CD4-positive, alpha-beta T cell treated with Interleukin-1 beta for 1 hour (primary cell): ENCODE measurements around the gene VWA8.
"Not testable (repeated sequence)": the region's sequence is repeated elsewhere in the genome, so short reads cannot be mapped to it uniquely, and the experiment has no call there.

Source experiments
- DNase-seq, 2 donors: peaks; one replicate each; pipeline ENCODE4 v3.0.0-alpha.2; 2020 to 2022

The VWA8 gene

GRCh38 chr13:41577436-41577835, 383.5 kb downstream of the VWA8 start:
- DNase-seq, result no peak

GRCh38 chr13:41573640-41574039, 387.3 kb downstream of the VWA8 start:
- not testable (repeated sequence) for DNase-seq

- DNase-seq, result not testable (repeated sequence)
Observed at GRCh38 chr13:41571817-41572340, 389.0 kb downstream of the VWA8 start.

DNA sequence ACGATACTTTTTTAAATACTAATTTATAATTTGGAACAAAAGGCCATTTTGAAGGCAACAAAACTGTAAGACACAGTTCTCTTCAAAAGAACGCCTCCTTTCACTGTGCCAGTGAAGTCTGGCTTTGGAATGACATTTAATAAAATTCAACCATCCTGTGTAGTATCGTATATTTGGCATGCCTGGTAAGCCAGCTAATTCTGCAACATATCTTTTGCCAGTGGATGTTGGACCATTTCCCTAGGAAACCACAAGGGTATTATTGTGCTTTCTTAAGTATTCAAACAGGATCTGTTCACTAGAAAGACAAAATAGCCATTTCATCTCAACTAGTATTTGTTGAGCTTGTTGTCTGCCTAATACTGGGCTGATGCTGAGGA, 391.9 kb downstream of the VWA8 start:
- DNase-seq, result no peak

DNA sequence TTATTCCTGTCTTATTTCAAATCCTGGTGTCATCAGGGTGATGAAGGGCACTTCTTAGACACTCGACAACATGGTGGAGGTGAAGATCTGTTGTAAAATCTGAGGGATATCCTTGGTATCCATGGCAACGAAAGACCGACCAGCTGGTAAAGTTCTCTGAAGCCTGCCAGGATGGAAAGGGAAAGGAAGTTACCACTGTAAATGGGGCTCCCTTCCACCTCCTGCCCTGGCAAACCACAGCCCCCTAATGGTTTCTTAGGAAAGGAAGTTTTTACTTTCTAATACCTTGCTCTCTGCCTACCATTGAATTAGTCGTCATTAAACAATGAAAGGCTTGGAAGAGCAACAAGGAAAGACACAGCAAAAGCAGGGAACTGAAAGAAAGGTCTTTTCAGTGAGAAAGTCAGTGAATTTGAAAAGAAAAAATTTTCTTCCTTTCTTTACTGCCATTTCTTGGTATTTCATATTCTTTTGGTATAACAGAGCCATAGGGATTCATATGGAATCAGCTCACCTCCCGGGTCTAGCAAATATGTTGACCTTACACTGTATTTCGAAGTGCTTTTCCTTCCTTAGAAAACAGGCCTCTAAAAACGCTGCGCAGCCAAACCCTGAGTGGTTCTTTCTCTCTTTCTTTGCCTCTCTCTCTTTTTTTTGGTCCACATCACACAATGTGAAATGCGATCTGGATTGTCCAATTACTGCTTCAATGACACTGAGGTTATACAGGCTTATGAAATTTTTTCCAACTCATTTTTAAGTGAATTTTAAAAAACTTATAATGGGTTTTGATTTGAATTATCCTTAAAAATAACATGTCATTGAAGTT, 392.6 kb downstream of the VWA8 start:
- DNase-seq, result no peak

DNA sequence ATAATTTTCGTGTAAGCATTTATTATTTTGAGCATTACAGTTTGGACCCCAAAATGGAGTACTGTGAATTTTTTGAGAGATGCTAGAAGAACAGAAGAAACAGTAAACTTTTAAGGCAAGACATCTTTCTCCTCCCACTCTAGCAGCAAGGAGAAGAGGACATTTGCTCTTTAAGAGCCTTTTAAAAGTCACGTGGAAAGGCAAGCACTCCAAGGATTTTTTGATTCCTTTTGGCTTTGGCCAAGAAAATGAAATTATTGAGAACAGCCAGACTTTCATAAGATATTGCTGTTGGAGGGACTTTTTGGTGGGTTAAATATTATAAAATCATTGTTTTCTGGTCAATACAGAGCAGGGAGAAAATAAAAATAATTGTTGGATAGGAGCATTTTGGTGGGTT, 393.5 kb downstream of the VWA8 start:
- DNase-seq, result no peak

DNA sequence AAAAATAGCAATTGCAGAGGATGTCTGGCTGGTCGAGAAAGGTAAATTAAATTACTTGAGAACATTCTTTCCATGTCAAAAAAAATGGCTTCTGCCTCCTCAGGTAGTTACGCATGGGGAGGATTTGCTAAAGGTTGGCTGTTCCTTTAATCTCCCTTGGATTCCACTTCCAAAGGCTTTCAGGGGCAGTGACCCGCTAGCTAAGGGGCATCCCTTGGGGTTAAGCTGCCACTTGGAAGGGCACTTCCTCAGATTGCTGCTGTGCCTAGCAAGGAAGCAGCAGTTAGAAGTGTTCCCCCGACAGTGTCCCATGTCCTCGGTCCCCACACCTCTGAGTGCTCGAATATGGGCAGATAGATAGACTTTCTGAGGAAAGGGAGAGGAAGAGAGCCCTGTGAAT, 395.1 kb downstream of the VWA8 start:
- no peak for DNase-seq

DNA sequence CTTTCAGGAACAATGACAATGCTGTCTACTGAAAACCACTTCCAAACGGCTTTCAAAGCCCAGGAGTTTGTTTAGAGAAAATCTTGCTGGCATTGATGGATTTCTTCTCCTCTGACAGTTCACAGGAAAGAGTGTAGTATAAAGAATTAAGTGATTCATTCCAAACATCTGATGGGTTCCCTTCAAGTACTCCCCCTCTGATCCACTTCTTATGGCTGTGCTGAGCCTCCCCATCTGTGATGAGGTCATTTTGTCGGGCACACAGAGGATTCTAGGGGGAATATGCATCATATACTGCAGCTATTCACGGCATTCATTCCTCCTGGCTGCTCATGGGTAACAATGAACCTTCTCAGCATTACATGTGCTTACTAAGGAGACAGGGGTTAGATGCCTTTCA, 395.7 kb downstream of the VWA8 start:
- DNase-seq, result no peak

GRCh38 chr13:41563984-41564365, 396.9 kb downstream of the VWA8 start:
- DNase-seq, result no peak

DNA sequence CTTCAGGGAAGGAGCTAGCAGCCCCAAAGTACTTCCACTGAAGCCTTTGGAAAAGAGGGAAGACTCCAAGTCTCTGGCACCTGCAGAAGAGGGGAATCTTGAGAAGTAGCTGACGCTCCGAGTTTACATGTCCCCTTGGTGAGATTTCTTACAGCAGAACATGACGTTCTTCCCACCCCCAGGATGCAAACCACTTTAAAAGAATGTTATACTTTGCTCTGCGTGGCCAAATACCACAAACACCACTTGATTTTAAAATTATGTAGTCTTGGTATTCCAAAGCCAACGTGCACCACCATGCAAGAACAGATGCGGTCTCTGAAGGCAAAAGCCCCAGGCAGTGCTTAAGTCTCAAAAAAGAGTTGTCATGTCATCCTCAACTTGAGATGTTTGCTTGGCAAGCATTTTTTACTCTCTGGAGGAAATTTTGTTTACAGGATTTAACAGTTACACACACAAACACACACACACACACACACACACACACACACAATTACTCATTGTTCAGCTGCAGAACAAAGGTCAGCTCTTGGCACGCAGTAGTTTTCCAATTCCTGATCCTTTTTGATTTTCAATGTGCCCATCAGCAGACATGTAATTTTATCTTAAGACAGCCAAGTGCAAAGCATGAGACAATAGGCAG, 397.4 kb downstream of the VWA8 start:
- DNase-seq, result no peak

GRCh38 chr13:41562541-41563178, 398.2 kb downstream of the VWA8 start:
- DNase-seq, result no peak

GRCh38 chr13:41562083-41562482, 398.8 kb downstream of the VWA8 start:
- no peak for DNase-seq

DNA sequence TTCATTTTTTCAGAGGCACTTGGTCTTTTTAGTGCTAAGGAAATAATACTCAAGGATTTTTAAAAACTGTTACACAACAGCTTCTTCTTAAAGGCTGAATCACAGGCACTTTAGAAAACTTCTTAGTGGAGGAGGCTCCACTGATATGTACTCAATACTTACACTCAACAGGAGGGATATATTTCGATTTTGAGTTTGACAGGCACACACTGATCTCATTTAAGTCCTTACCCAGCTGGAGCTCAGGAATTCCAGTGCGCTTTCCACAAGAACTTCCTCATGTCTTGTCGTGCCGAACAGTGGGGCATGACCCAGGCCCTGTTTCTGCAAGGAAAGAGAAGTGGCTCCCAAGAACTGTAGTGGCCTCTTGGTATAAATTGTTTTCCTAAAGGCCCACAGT, 399.7 kb downstream of the VWA8 start:
- DNase-seq, result no peak

GRCh38 chr13:41558781-41559560, 401.9 kb downstream of the VWA8 start:
- DNase-seq, result no peak

DNA sequence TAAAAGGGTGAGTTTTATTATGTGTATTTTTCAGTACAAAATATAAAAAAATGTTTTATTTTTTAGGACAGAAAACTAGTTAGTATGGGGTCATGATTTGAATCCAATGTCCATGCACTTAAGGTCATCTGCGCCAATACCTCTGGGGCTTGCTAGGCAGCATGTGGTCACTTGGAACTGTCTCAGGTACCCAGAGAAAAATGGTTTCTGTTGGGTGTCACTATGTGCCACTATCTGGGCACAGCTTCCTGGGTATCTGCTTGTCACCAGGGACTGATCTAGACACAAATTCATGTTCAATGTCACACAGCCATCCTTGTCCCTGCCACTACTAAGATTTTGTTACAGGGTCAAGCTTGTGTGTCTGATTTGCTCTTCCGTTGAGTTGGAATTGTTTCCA, 403.2 kb downstream of the VWA8 start:
- no peak for DNase-seq

DNA sequence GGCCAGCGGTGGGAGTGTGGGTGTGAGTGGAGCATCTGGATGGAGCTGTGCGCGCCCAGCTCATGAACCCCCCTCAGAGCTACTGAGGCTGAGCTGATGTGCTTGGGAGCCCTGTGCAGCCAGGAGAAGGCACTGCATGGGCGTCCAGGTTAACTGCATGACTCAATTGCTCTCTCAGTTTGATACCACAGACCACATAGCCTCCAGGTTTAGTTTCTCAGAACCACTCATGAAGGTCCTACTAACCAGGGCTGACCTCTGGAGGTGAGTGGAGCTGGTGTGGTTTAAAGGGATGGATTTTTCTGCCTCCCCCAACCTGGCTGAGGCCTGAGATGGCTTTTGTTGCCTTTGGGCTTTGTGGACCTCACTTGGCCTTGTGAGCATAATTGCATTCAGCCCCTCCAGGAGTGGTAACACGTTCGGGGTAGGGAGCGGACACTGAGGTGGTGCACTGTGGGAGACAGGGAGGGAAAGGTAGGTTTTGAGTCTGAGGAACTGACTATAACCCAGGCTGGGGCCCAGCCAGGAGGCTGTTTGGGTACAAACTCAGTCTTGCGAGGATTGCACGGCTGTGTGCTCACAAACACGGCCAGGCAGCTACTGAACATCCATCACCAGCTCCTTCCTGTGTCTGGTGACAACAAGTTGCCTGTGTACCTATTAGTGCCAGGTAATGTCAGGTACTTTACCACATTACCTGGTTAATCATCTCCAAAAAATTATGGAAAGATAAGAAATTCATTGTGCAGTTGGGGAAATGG, 406.1 kb downstream of the VWA8 start:
- DNase-seq, result peak in 1 of 2 donors; percentile 17

DNA sequence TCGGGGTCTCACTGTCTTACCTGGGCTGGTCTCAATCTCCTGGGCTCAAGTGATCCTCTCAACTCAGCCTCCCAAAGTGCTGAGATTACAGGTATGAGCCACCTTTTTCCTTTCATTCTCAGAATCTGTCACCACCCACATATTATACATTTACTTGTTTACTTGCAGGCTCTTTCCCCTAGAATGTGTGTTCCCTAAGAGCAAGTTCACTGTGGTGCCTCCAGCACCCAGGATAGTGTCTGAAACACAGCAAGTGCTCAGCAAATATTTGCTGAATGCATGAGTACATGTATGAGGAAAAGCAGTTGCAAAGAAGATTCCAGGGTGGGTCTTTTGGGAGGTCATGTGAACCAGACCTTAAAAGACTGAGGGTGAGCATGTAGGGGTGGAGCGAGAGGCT, 406.7 kb downstream of the VWA8 start:
- DNase-seq, result no peak

DNA sequence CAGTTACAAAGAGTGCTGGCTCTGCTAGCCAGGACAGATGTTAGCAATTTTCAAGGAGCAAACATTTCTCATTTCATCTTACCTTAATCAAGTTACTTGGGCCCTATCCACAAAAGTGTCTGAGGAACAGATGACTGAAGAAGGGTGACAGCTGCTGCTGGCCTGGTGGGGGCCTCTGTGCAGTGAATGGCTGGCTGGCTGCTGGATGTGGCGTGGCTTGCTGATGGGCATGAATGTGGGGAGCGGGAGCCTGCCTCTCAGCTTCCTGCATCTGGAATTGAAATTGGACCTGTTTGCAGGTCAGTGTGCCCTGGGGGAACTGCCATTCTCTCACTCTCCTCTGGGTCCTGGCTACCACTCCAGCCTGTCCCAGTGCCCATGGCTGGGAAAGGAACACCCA, 408.9 kb downstream of the VWA8 start:
- DNase-seq, result no peak

DNA sequence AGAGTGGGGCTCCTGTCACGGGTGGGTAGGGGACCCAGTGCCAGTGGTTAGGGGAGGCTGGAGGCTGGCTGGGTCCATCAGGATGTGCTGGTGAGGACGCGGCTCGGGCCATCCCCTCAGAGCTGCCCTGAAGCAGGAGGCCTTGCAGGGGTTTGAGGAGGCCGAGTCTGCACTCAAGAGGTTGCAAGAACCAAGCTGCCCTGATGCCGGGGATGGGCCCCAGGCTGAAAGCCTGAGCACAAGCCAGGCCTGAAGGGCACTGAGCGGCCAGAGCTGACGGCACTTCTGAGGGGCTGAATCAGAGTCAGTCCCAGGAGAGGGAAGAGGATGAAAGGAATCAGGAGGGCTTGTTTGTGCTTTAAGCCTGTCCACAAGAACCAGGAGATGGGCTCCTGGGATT, 410.6 kb downstream of the VWA8 start:
- DNase-seq, result no peak

DNA sequence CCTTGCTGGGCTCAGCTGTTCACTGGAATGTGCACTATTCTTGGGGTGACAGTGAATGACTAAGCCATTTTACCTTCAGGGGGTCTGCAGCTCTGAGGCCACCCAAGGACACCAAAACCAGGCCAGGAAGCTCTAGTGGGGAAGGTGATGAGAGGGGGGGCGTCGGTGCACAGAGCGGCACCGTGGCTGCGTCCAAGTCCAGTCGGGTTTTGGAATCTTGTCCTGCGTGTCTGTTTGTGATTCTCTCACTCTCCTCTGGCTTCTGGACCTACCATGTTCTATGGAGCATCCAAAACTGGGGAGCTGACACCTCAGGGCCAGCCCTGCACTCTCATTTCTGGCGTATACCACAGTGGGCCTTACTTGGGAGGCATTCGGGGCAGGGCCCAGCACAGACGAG, 411.4 kb downstream of the VWA8 start:
- DNase-seq, result no peak

DNA sequence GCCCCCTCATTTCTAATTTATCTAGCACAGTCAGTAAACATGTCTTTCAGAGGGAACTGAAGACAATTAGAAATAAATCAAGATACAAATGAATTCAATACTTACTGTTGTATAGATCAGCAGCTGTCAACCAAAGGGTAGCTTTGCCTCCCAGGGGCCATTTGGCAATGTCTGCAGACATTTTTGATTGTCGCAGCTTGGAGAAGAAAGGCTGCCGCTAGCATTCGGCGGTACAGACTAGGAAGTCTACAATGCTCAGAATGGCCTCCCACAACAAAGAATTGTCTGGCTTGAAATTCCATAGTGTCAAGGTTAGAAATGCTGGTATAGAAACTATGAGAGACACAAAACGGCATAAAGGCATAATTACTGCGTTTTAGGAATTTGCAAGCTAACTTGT, 412.0 kb downstream of the VWA8 start:
- DNase-seq, result no peak

- DNase-seq, result no peak
Observed at GRCh38 chr13:41548031-41548430, 412.9 kb downstream of the VWA8 start.
